Erythroblast (primary cell): ENCODE results near the gene RAB28.

Experiments
- DNase-seq, 2 experiments: peaks; one replicate each; lab custom pipeline; 2025; lab: John Stamatoyannopoulos, UW
- GATA1 ChIP-seq: IDR thresholded peaks from 2 replicates; pipeline ENCODE4 v1.6.1; 2011; ENCODE audit warnings: low read depth, mild to moderate bottlenecking, control low read depth, low read length, moderate library complexity
- POLR2A ChIP-seq: IDR thresholded peaks from 2 replicates; pipeline ENCODE4 v1.6.1; 2011; ENCODE audit warnings: mild to moderate bottlenecking, low read length

Gene RAB28

DNA sequence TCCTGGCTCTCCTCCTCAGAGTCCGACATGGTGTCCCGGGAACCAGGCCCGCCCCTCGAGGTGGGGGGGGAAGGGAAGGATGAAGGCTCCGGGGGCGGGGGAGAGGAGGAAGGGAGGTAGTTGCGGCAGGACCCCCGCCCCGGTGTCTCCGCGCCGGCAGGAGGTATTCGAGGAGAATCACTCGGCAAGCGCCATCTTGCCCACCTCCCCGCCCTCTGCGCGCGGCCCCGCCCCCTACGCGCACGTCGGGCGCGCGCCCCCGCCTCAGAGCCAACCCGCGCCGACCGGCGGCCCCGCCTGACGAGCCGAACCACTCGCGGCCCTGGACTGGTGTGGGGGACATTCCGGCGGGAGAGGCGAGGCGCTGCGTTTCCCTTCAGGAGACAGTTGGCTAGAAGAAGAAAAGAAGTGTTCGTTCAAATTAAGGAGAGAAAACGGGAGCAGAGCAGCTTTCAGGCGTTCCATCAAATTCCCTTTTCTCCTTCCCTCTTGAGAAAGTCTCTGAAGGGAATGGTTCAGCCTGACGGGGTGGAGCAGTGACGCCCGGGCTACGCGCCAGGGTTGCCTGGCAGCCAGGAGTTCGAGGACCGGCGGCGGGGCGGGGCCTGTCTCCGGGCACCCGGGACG is at the start of gene RAB28:
TSS of gene RAB28 (minus strand) at position 219 of the 627 bp plus-strand sequence.
- peak; percentile 96 to 97 for DNase-seq
- peak; percentile 44 for TF ChIP-seq POLR2A
- no peak for TF ChIP-seq GATA1

DNA sequence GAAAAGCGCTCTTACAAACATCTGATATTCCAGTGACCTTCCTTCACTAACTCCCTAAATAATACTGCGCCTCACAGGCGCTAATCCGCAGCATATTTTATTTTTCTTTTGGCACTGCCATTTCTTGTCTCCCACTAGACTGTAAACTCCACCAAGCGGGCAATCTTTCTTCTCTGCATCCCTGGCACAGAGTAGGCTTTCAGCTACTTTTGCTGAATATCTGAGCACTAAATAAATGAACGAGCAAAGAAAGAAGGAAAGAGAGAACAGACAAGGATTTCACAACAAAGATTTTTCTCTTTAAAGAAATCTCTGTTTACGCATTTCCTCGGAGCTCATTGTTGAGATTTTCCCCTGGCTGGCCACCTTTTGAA is 47.5 kb upstream of the RAB28 start:
- no peak for DNase-seq
- TF ChIP-seq GATA1 (no peak), POLR2A (no peak)

DNA sequence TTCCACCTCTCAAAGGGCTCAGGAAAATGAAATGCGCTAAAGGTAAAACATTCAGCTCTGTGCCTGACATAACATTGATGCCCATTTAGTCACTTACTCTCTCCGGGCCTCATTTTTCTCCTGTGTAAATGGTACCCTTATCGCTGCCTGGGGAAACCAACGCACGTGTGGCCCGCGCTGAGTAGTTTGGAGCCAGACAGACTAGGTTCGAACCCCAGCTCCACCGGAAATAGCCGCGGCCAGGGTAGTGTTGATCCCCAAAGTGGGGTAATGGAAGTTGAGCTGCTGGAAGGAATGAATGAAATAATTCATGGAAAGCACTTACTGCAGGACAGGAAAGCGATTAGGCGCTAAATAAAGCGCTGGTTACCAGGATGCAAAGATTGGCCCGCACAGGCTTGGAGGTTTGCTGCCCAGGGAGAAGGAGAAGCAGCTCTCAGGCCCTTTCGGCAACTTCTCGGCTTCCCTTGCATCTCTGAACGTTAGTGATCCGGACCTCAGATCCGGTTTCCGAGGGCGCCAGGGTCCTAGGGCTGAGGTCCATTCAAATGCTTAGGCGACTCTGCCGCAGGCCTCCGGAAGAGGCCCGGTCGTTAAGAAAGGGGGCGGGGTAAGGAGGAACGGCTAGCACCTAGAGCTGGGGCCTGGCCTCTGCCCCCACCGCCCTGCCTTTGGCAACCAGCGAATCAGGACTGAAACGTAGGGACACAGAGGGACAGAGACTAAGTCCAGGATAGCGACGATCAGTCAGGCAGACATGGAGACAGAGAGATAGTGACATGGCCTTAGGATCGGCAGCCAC is 46.9 kb upstream of the RAB28 start:
- no peak for DNase-seq
- no peak for TF ChIP-seq GATA1
- TF ChIP-seq POLR2A: no peak

DNA sequence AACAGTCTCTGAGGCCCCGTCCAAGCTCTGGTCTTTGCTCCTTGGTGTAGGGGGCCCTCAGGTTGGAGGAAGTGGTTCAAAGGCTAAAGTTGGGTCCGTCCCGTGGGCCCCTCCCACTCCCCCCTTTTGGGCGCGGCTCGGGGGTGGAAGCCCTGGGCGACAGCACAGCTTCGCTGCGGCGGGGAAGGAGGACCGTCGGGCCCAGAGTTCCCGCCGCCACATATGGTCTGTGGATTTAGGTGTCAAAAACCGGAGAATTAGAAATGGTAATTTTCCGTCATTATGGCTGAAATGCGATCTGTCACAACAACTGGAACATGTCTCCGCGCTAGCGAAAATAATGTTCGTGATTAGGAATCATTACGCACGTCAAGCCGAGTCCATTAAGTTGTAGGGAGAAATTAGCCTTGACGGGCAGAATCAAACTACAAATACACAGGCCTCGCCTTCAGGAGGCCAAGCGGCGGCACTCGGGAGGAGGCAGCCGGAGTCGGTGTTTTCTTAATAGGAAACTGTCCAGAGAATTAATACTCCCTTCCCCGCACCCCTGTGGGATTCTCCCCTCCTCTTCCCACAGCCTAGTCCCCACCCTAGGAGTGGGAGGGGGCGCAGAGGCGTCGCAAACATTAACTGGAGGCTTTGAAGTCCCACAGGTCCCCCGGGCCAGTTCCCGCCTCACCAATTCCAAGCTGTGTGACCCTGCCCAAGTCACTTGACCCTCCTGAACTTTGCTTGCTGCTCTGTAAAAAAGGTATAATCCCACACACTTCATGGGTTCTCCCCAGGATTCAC is 45.2 kb upstream of the RAB28 start:
- TF ChIP-seq POLR2A (no peak), GATA1 (no peak)
- DNase-seq: no peak

DNA sequence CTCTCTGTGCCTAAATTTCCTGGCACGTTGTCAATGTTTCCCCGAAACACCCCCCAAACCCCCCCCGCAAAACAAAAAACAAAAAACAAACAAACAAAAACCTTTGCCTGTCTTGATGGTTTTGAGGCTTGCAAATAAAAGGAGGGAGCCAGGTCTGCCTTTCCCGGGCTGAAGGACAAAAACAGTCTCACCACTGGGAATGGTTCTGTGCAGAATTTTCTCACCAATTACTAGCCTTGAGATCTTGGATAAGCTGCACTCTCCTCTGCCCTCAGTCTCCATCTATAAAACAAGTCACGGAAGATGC is 44.6 kb upstream of the RAB28 start:
- TF ChIP-seq GATA1: no peak
- TF ChIP-seq POLR2A: no peak

DNA sequence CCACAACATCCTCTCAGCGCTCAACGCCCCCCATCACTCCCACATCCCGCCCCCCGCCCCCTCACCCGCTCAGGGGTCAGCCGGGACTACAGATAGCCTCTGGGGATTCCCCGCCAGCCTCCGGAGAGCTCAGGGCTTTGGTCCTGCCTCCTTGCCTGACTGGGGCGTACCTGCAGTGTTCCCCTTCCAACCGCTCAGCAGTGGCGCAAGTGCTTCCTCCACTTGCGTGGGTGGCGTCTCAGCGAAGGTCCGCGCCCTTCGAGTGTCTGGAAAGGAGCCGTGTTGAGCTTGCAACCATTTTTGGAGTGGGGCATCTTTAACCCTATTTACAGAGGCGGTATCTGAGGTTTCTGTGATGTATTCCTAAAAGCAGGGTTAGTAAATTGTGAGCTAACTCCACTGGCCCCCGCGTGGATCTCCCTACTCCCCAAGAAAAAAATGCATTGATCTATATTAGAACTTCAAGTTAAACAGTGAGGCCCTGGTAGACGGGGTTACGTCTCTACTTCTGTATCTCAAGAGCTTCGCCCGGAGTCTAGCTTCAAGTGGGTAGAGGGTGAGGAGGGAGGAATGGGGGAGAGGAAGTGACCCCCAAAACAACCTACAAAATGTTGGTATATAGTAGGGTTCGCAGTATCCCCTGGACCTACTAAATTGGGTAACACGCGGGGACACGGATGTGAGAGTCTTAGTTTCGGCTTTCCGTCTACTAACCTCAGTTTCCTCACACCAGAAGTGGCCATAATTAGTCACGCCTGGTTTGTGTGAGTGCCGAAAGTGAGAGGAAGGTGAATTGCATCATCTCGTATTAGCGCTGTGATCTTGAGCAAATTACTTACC is 44.1 kb upstream of the RAB28 start:
- TF ChIP-seq POLR2A: no peak
- no peak for TF ChIP-seq GATA1
- no peak for DNase-seq

More for the DNA sequence above, 44.6 kb upstream of the RAB28 start:
- no peak for DNase-seq

DNA sequence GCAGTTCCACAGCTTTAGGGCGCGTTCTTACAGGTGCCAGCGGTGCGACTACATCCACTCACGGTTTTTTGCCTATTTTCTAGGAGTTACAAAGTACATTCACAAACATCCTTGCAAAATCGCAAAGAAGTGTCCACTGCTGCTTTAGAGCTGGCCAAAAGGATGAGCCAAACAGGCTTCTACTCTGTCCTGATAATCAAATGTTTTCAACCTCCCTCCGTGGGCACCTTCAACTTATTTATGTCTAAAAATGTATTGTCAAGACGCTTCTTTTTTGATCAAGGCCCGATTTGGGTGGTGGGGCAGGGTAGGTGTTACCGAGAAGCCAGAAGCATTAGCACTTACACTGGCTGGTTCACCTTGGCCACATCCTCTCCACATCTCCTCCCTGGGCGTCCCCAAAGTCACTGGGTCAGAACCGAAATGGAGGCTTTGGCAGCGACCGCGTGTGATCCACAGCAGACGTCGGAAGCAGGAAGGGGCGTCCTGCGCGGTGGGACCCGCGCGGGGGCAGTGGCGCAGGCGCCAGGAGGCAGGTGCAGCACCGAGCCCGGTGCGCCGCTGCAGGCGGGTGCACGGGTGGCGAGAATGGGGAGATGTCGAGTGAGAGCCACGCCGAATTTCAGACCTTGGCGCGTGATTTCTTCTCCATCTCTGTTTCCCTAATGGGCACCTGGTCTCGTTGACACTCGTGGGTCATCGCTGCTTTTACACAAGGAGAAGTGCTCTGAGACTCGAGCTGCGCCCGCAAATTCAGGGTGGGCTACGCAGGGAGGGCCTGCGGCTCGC is 43.2 kb upstream of the RAB28 start:
- no peak for TF ChIP-seq POLR2A
- no peak for TF ChIP-seq GATA1
- no peak for DNase-seq

DNA sequence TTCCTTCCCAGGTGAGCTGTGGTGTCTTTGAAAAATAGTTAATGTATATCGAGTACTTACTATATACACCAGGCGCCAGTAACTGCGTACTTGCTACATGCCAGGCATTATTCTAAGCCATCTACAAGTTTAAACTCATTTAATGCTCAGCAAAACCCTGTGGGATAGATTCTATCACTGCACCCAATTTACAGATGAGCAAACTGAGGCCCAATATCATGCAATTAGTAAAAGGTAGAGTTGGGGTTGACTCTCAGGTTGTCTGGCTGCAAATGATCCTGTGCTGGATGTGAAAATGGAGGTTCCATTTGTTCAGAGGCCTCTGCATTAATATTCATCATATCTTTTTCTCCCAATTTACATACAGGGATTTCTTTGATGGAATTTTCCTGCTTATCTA is 42.5 kb upstream of the RAB28 start:
- TF ChIP-seq POLR2A (no peak), GATA1 (no peak)
- no peak for DNase-seq

DNA sequence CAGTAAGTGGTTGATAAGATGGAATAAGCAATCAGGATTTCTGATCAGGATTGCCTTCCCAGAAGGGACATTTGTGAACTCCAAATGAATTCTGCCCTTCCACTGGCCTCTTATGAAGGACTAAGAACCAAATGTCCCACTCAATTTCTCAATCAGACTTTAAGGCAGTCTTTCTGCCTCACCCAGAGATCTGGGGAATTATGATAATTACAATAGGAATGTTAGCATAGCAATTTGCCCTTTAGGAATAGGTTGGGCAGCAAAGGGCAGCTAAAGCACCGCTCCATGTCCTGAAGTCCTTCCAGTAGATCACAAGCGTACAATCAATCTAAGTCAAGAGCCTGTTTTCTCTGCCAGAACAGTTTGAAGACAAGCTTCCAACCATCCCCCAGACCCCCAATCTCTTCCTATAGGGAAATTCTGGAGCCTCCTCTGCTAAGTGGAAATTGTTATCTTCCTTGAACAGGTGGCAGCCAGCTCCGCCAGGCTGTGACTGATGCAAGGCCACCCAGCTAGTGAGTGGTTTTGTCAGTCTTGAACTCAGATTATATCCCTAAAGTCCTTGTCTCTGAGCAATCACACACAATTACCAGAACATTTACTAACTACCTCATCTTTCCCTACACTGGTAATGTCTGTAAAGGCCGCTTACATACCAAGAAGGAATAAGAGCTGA is 41.6 kb upstream of the RAB28 start:
- DNase-seq: no peak

DNA sequence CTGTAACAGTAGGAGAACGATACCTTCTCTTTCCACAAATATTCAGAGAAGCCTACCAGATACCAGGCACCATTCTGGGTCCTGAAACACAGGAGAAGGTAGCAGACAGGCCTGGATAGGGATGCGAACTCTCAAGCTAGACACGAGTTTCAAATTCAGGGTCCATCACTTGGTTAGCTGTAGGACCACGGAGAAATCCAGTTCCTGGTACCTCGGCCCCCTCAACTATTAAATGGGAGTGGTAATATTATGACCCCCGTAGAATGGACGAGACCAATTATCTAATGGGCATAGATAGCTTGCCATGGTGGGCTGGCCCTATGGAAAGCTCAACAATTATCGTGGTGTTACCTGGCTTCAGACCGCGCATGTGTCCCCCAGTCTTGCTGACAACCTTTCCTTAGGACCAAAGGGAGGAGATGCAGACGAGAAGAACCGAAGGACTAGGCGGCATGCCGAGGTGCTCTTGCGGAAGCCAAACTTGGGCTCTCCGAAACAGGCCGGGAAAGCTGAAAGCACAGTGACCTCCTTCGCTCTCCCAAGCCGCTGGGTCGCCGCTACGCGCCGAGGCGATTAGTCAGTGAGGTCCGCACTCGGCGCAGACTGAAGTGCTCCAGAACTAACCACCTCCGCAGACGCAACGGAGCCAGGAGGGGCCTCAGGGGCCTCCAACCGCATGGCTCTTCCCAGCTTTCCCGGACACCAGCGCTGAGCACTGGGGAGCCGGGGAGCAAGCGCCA is 40.5 kb upstream of the RAB28 start:
- TF ChIP-seq GATA1 (no peak), POLR2A (no peak)
- DNase-seq: no peak

More for the DNA sequence above, 41.6 kb upstream of the RAB28 start:
- no peak for TF ChIP-seq POLR2A
- TF ChIP-seq GATA1: no peak
